Measurements from ENCODE around the gene VAC14. TPM values are rescaled to one million over a fixed set of nuclear protein-coding genes. Genes with fewer than 3 reads are reported as not detected.

The VAC14 gene
- total and polyA plus RNA-seq, 4 donors, result 27.6 to 60.8 (median 50.9) TPM

DNA sequence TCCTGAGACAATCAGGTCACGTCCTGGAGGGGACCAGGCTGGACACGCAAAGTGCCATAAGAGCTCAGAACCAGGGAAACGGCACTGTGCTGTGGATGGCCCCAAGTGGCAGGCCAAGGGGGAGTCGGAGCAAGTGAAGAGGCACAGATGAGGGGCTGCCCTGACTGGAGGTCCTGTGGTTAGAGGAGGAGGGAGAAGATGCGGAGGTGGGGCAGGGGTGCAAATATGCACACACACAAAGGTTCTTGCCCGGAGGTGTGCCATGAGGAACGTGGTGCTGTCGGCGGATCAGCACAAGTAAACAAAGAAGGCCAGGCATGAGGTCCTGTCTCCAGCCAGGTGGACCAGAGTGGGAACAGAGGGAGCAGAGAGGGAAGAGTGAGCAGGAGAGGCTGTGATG lies 23.5 kb downstream of the VAC14 start:
- Histone ChIP-seq H3K27me3 (ENCODE audit: control insufficient read depth in 3 of 3, insufficient read depth in 3 of 3, low read length in 2 of 3) (no peaks in the 10 kb centered on the region), H3K4me3 (no peak overlapping the region), H3K4me1 (ENCODE audit: control insufficient read depth in 5 of 5, insufficient read depth in 5 of 5, low read length in 5 of 5) (peaks cover 0 to 5% (median 0%) of the 10 kb centered on the region in 5 donors), H3K9ac (ENCODE audit: insufficient read depth in 1 of 2, low read length in 2 of 2) (no peak overlapping the region), H3K27ac (ENCODE audit: low read depth in 1 of 2, low read length in 1 of 2) (no peak overlapping the region), H3K36me3 (ENCODE audit: control insufficient read depth in 4 of 4, insufficient read depth in 4 of 4, low read length in 4 of 4) (peaks cover 7 to 37% (median 24%) of the 10 kb centered on the region in 4 donors), H3K9me3 (ENCODE audit: control insufficient read depth in 4 of 4, insufficient read depth in 3 of 4, low read length in 3 of 4) (no peaks in the 10 kb centered on the region)
- WGBS, 2 donors, result 92 to 96% methylated on average over 9 of the region's 9 CpGs
- TF ChIP-seq, protein P1, sequence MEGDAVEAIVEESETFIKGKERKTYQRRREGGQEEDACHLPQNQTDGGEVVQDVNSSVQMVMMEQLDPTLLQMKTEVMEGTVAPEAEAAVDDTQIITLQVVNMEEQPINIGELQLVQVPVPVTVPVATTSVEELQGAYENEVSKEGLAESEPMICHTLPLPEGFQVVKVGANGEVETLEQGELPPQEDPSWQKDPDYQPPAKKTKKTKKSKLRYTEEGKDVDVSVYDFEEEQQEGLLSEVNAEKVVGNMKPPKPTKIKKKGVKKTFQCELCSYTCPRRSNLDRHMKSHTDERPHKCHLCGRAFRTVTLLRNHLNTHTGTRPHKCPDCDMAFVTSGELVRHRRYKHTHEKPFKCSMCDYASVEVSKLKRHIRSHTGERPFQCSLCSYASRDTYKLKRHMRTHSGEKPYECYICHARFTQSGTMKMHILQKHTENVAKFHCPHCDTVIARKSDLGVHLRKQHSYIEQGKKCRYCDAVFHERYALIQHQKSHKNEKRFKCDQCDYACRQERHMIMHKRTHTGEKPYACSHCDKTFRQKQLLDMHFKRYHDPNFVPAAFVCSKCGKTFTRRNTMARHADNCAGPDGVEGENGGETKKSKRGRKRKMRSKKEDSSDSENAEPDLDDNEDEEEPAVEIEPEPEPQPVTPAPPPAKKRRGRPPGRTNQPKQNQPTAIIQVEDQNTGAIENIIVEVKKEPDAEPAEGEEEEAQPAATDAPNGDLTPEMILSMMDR (IDR thresholded peaks at IDR 0.05; ENCODE audit: control extremely low read depth, extremely low read depth), result no peak
- DNase-seq, result no peak
- no peak for ATAC-seq (ENCODE audit: insufficient read depth, low FRiP score)

DNA sequence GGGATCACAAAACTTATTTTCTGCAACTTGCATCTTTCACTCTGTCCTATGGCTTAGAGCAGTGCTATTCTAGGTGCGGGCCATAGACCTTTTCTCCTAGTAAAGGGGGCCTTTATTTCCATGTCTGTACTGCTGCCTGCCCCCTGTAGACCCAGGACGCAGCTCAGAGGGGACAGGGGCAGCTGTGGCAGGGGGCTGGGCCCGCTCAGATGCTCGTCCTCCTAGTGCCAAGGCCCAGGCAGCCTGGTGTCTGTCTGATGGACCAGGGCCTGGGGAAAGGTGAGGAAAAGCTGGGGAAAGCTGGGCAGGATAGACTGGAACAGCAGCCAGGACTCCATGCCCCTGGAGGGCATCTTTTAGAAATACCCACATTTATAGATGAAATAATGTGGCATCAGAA lies 25.6 kb downstream of the VAC14 start:
- TF ChIP-seq, protein P1 (IDR thresholded peaks at IDR 0.05; ENCODE audit: control extremely low read depth, extremely low read depth), result no peak
- 97 to 98% methylated on average over 4 of the region's 4 CpGs for WGBS, 2 donors
- H3K9ac ChIP-seq (ENCODE audit: insufficient read depth in 1 of 2, low read length in 2 of 2), result no peak overlapping the region
- no peaks in the 10 kb centered on the region for H3K27me3 ChIP-seq (ENCODE audit: control insufficient read depth in 3 of 3, insufficient read depth in 3 of 3, low read length in 2 of 3)
- no peak overlapping the region for H3K4me3 ChIP-seq
- H3K4me1 ChIP-seq (ENCODE audit: control insufficient read depth in 5 of 5, insufficient read depth in 5 of 5, low read length in 5 of 5), result peaks cover 0 to 5% (median 1%) of the 10 kb centered on the region in 5 donors
- peaks cover 0 to 26% (median 14%) of the 10 kb centered on the region in 4 donors for H3K36me3 ChIP-seq (ENCODE audit: control insufficient read depth in 4 of 4, insufficient read depth in 4 of 4, low read length in 4 of 4)
- H3K27ac ChIP-seq (ENCODE audit: low read depth in 1 of 2, low read length in 1 of 2), result no peak overlapping the region
- H3K9me3 ChIP-seq (ENCODE audit: control insufficient read depth in 4 of 4, insufficient read depth in 3 of 4, low read length in 3 of 4), result no peaks in the 10 kb centered on the region
- no peak for ATAC-seq (ENCODE audit: insufficient read depth, low FRiP score)
- DNase-seq, result no peak

GRCh38 chr16:70774261-70774660 lies 26.7 kb downstream of the VAC14 start:
- no peak for DNase-seq
- Histone ChIP-seq H3K9ac (ENCODE audit: insufficient read depth in 1 of 2, low read length in 2 of 2) (no peak overlapping the region), H3K27me3 (ENCODE audit: control insufficient read depth in 3 of 3, insufficient read depth in 3 of 3, low read length in 2 of 3) (no peaks in the 10 kb centered on the region), H3K4me3 (no peak overlapping the region), H3K36me3 (ENCODE audit: control insufficient read depth in 4 of 4, insufficient read depth in 4 of 4, low read length in 4 of 4) (peaks cover 0 to 27% (median 13%) of the 10 kb centered on the region in 4 donors), H3K4me1 (ENCODE audit: control insufficient read depth in 5 of 5, insufficient read depth in 5 of 5, low read length in 5 of 5) (peaks cover 0 to 5% (median 1%) of the 10 kb centered on the region in 5 donors), H3K9me3 (ENCODE audit: control insufficient read depth in 4 of 4, insufficient read depth in 3 of 4, low read length in 3 of 4) (no peaks in the 10 kb centered on the region), H3K27ac (ENCODE audit: low read depth in 1 of 2, low read length in 1 of 2) (no peak overlapping the region)
- ATAC-seq (ENCODE audit: insufficient read depth, low FRiP score), result no peak
- TF ChIP-seq, protein P1 (IDR thresholded peaks at IDR 0.05; ENCODE audit: control extremely low read depth, extremely low read depth), result no peak
- 93 to 94% methylated on average over 13 of the region's 13 CpGs for WGBS, 2 donors

- H3K4me3 ChIP-seq, result no peak overlapping the region
- DNase-seq, result no peak
- H3K4me1 ChIP-seq (ENCODE audit: control insufficient read depth in 5 of 5, insufficient read depth in 5 of 5, low read length in 5 of 5), result peaks cover 0 to 1% (median 0%) of the 10 kb centered on the region in 5 donors
- 91% methylated on average over 1 of the region's 1 CpG for WGBS, 2 donors
- H3K9me3 ChIP-seq (ENCODE audit: control insufficient read depth in 4 of 4, insufficient read depth in 3 of 4, low read length in 3 of 4), result no peaks in the 10 kb centered on the region
- TF ChIP-seq, protein P1 (IDR thresholded peaks at IDR 0.05; ENCODE audit: control extremely low read depth, extremely low read depth), result no peak
- H3K27ac ChIP-seq (ENCODE audit: low read depth in 1 of 2, low read length in 1 of 2), result no peak overlapping the region
- no peak overlapping the region for H3K9ac ChIP-seq (ENCODE audit: insufficient read depth in 1 of 2, low read length in 2 of 2)
- H3K36me3 ChIP-seq (ENCODE audit: control insufficient read depth in 4 of 4, insufficient read depth in 4 of 4, low read length in 4 of 4), result peaks cover 0 to 22% (median 10%) of the 10 kb centered on the region in 4 donors
- ATAC-seq (ENCODE audit: insufficient read depth, low FRiP score), result no peak
- no peaks in the 10 kb centered on the region for H3K27me3 ChIP-seq (ENCODE audit: control insufficient read depth in 3 of 3, insufficient read depth in 3 of 3, low read length in 2 of 3)
These were observed 28.5 kb downstream of the VAC14 start for GRCh38 chr16:70772493-70772892.

Measured in lung (tissue), 12 donors.